OCI-LY1 (cell line): ENCODE data around the gene ERMAP.

Source experiments
- H2AFZ ChIP-seq: fragments of 200-600 bp; sonication (generic), shearing (Covaris generic); 2 replicates; pipeline ENCODE4 v1.6.0; 2014; ENCODE audit warnings: antibody characterized with exemption, mild to moderate bottlenecking, low read length
- H3F3A ChIP-seq: fragments of 200-600 bp; sonication (generic), shearing (Covaris generic); 2 replicates; pipeline ENCODE4 v1.6.0; 2014; ENCODE audit warnings: mild to moderate bottlenecking, antibody characterized with exemption, low read length, moderate library complexity; ENCODE audit not compliant: insufficient read depth
- H3K27ac ChIP-seq: fragments of 200-600 bp; sonication (generic); 2 replicates; pipeline ENCODE4 v1.5.1; 2014; ENCODE audit warnings: low read length, mixed run types, mild to moderate bottlenecking, low read depth; ENCODE audit not compliant: poor library complexity, severe bottlenecking
- H3K27me3 ChIP-seq: fragments of 200-600 bp; sonication (generic); 2 replicates; pipeline ENCODE4 v1.6.0; 2014; ENCODE audit warnings: antibody characterized with exemption, mild to moderate bottlenecking, low read length, moderate library complexity; ENCODE audit not compliant: insufficient read depth
- H3K36me3 ChIP-seq: fragments of 200-600 bp; sonication (generic); 2 replicates; pipeline ENCODE4 v1.6.1; 2014; ENCODE audit warnings: mild to moderate bottlenecking, antibody characterized with exemption, low read length, moderate library complexity, mixed read lengths; ENCODE audit not compliant: insufficient read depth
- H3K4me1 ChIP-seq: fragments of 200-600 bp; sonication (generic); 2 replicates; pipeline ENCODE4 v1.5.1; 2014; ENCODE audit warnings: mild to moderate bottlenecking, low read length, moderate library complexity; ENCODE audit not compliant: insufficient read depth, severe bottlenecking
- H3K4me2 ChIP-seq: fragments of 200-600 bp; sonication (generic), shearing (Covaris generic); 2 replicates; pipeline ENCODE4 v1.6.1; 2014; ENCODE audit warnings: low read length
- H3K4me3 ChIP-seq: fragments of 200-600 bp; sonication (generic); 2 replicates; pipeline ENCODE4 v1.5.1; 2014; ENCODE audit warnings: low read length, low read depth, mild to moderate bottlenecking, mixed read lengths; ENCODE audit not compliant: poor library complexity, severe bottlenecking
- H3K79me2 ChIP-seq: fragments of 200-600 bp; shearing (Covaris generic); 2 replicates; pipeline ENCODE4 v1.6.1; 2016; ENCODE audit warnings: mixed run types, low read length, mixed read lengths; ENCODE audit not compliant: insufficient read depth
- H3K9ac ChIP-seq: fragments of 200-600 bp; sonication (generic), shearing (Covaris generic); 2 replicates; pipeline ENCODE4 v1.6.1; 2014; ENCODE audit warnings: mild to moderate bottlenecking, low read length, mixed read lengths
- H3K9me2 ChIP-seq: fragments of 200-600 bp; sonication (generic), shearing (Covaris generic); 2 replicates; pipeline ENCODE4 v1.6.1; 2014; ENCODE audit warnings: low read depth, mild to moderate bottlenecking, low read length, mixed read lengths
- H3K9me3 ChIP-seq: fragments of 200-600 bp; shearing (Covaris generic); 2 replicates; pipeline ENCODE4 v1.6.1; 2014; ENCODE audit warnings: low read length, mixed read lengths
- H4K20me1 ChIP-seq: fragments of 200-600 bp; sonication (generic), shearing (Covaris generic); 2 replicates; pipeline ENCODE4 v1.6.0; 2016; ENCODE audit warnings: mild to moderate bottlenecking, low read length; ENCODE audit not compliant: insufficient read depth
- EZH2 ChIP-seq: fragments of 200-600 bp; sonication (generic), shearing (Covaris generic); IDR thresholded peaks from 2 replicates; pipeline ENCODE4 v1.8.0; 2017; ENCODE audit warnings: borderline replicate concordance, mixed run types, mild to moderate bottlenecking, antibody characterized with exemption, low read length, moderate library complexity, mixed read lengths
- TF ChIP-seq, protein P1 (sequence below): fragments of 200-600 bp; sonication (generic), shearing (Covaris generic); IDR thresholded peaks from 2 replicates; pipeline ENCODE4 v1.5.1; 2017; ENCODE audit warnings: mild to moderate bottlenecking, antibody characterized with exemption, low read length, moderate library complexity, mixed read lengths

The ERMAP gene

DNA sequence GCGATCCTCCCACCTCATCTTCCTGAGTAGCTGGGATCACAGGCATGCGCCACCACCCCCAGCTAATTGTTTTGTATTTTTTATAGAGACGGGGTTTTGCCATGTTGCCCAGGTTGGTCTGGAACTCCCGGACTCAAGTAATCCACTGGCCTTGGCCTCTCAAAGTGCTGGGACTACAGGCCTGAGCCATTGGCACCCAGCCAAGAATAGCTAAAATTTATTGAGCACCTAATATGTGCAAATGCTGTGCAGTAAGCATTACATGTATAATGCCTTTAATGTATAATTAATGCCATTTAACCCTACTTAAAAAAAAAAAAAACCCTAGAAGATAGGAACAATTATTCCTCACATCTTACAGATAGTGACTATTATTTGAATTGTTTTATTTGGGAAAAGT, 72.3 kb downstream of the ERMAP start:
- H3F3A ChIP-seq = no peaks in the 10 kb centered on the region
- H3K79me2 ChIP-seq = no peaks in the 10 kb centered on the region
- TF ChIP-seq, protein P1, sequence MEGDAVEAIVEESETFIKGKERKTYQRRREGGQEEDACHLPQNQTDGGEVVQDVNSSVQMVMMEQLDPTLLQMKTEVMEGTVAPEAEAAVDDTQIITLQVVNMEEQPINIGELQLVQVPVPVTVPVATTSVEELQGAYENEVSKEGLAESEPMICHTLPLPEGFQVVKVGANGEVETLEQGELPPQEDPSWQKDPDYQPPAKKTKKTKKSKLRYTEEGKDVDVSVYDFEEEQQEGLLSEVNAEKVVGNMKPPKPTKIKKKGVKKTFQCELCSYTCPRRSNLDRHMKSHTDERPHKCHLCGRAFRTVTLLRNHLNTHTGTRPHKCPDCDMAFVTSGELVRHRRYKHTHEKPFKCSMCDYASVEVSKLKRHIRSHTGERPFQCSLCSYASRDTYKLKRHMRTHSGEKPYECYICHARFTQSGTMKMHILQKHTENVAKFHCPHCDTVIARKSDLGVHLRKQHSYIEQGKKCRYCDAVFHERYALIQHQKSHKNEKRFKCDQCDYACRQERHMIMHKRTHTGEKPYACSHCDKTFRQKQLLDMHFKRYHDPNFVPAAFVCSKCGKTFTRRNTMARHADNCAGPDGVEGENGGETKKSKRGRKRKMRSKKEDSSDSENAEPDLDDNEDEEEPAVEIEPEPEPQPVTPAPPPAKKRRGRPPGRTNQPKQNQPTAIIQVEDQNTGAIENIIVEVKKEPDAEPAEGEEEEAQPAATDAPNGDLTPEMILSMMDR = no peak
- no peak for TF ChIP-seq EZH2
- no peak overlapping the region for H3K27ac ChIP-seq
- peaks cover 7% of the 10 kb centered on the region; the same call in 1 of the 2 replicates for H3K27me3 ChIP-seq
- no peak overlapping the region for H2AFZ ChIP-seq
- H3K9me2 ChIP-seq = no peaks in the 10 kb centered on the region
- no peak overlapping the region for H3K9ac ChIP-seq
- no peaks in the 10 kb centered on the region for H4K20me1 ChIP-seq
- H3K4me2 ChIP-seq = no peak overlapping the region
- no peaks in the 10 kb centered on the region for H3K4me1 ChIP-seq
- no peaks in the 10 kb centered on the region; the same call in 1 of the 2 replicates for H3K36me3 ChIP-seq
- no peak overlapping the region for H3K4me3 ChIP-seq
- H3K9me3 ChIP-seq = no peaks in the 10 kb centered on the region

- Histone ChIP-seq H3K9ac (no peak overlapping the region), H3K79me2 (no peaks in the 10 kb centered on the region), H3K4me1 (no peaks in the 10 kb centered on the region), H3F3A (no peaks in the 10 kb centered on the region), H3K27ac (no peak overlapping the region), H3K4me3 (no peak overlapping the region), H3K36me3 (no peaks in the 10 kb centered on the region; the same call in 1 of the 2 replicates), H3K9me3 (no peaks in the 10 kb centered on the region), H3K4me2 (no peak overlapping the region), H4K20me1 (no peaks in the 10 kb centered on the region), H2AFZ (no peak overlapping the region), H3K27me3 (peaks cover 2% of the 10 kb centered on the region; the same call in 1 of the 2 replicates), H3K9me2 (no peaks in the 10 kb centered on the region)
- no peak for TF ChIP-seq EZH2
- TF ChIP-seq, protein P1 = no peak
Observed at GRCh38 chr1:42891465-42892138, 74.7 kb downstream of the ERMAP start.
